OCI-LY7 (cell line): ENCODE measurements around the gene INPP5A.

ENCODE experiments used
- EZH2phosphoT487 ChIP-seq: fragments of 200-600 bp; sonication (generic); IDR thresholded peaks from 2 replicates; pipeline ENCODE4 v1.6.1; 2018; ENCODE audit warnings: low read depth, borderline replicate concordance, mild to moderate bottlenecking, mixed run types, antibody characterized with exemption, low read length, moderate library complexity, mixed read lengths
- TF ChIP-seq, protein P1 (sequence below): fragments of 200-600 bp; sonication (generic); conservative IDR thresholded peaks from 2 replicates; pipeline ENCODE4 v1.5.1; 2014; ENCODE audit warnings: mild to moderate bottlenecking, antibody characterized with exemption, low read length, moderate library complexity, mixed read lengths

- TF ChIP-seq, protein P1, sequence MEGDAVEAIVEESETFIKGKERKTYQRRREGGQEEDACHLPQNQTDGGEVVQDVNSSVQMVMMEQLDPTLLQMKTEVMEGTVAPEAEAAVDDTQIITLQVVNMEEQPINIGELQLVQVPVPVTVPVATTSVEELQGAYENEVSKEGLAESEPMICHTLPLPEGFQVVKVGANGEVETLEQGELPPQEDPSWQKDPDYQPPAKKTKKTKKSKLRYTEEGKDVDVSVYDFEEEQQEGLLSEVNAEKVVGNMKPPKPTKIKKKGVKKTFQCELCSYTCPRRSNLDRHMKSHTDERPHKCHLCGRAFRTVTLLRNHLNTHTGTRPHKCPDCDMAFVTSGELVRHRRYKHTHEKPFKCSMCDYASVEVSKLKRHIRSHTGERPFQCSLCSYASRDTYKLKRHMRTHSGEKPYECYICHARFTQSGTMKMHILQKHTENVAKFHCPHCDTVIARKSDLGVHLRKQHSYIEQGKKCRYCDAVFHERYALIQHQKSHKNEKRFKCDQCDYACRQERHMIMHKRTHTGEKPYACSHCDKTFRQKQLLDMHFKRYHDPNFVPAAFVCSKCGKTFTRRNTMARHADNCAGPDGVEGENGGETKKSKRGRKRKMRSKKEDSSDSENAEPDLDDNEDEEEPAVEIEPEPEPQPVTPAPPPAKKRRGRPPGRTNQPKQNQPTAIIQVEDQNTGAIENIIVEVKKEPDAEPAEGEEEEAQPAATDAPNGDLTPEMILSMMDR: no peak
- no peak for TF ChIP-seq EZH2phosphoT487
Observed at GRCh38 chr10:132524443-132525285, 12.9 kb upstream of the INPP5A start.
